ENCODE results near the gene OBSCN.

DNA sequence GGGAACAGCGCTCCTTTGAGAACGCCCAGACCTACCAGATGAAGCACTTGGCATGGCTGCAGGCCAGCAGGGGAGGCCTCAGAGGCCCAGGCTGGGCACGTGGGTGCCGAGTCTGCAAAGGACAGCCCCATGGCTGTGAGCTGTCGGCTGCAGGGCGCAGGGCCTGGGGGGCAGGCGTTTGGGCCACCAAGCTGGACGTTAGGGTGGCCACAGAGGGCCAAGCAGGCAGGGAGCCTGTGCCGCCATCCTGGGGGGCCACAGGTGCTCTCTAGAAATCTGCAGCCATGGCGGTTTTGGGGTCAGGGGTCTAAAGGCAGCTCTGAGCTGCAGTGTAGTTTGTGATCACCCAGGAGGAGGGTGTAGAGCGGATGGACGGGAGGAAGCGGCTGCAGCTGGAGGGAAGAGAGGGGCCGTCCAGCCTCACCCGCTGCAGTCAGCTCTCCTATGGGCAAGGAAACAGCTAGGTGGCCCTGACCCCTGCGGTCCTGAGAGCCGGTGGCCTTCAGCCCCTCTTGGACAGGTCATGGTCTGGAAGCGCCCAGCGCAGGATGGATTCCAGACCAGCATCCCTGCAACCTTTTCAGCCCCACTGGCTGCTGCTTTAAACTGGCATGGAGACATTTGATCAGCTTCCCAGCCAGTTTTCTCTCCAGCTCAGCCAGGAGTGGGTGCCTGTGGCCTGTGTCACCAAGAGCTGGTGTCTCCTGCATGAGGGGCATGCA lies 31.2 kb upstream of the OBSCN start:
- TF ChIP-seq EZH2phosphoT487 (IDR thresholded peaks at IDR 0.05; ENCODE audit: insufficient read depth, low read depth), result no peak
- TF ChIP-seq EZH2 (IDR thresholded peaks at IDR 0.05; ENCODE audit: insufficient read depth, poor library complexity, severe bottlenecking), result no peak
